Right hindlimb (tissue), 1 donor: ENCODE measurements around the gene ZMIZ1.
"Not testable (repeated sequence)": the region's sequence is repeated elsewhere in the genome, so short reads cannot be mapped to it uniquely, and the experiment has no call there.

Experiments
- DNase-seq: peaks from one replicate; pipeline ENCODE4 v3.0.0-alpha.2; 2018

The ZMIZ1 gene

GRCh38 chr10:79332610-79333315 lies 264.0 kb downstream of the ZMIZ1 start:
- not testable (repeated sequence) for DNase-seq

- DNase-seq = no peak
Measured at GRCh38 chr10:79333513-79333912, 264.7 kb downstream of the ZMIZ1 start.

- no peak for DNase-seq
Measured at GRCh38 chr10:79334573-79334972, 265.8 kb downstream of the ZMIZ1 start.

- no peak for DNase-seq
Measured at GRCh38 chr10:79335094-79335469, 266.3 kb downstream of the ZMIZ1 start.

- DNase-seq = no peak
Measured at GRCh38 chr10:79335470-79336235, 266.9 kb downstream of the ZMIZ1 start.

DNA sequence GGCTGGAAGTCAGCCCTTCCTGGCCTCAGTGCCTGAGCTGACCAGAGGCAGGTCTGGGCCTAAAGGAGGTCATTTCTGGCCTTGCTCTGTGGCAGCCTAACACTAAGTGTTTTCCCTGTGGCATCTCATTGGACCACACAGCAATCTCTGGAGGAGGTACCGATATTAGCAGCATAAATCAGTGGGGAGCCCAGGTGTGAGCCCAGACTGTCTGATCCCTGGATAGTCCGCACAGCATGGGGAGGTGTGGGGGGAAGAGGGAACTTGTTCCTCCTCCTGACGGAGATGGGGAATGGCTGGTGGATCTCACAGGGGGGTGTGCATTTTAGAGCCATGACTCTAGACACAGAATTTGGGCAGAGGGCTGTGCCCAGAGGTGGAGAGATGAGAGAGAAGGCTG lies 267.5 kb downstream of the ZMIZ1 start:
- DNase-seq = no peak

GRCh38 chr10:79336739-79337138 lies 268.0 kb downstream of the ZMIZ1 start:
- no peak for DNase-seq

- DNase-seq = not testable (repeated sequence)
Measured at GRCh38 chr10:79337783-79338469, 269.2 kb downstream of the ZMIZ1 start.

GRCh38 chr10:79339266-79339665 lies 270.5 kb downstream of the ZMIZ1 start:
- DNase-seq = no peak

GRCh38 chr10:79340646-79341244 lies 272.0 kb downstream of the ZMIZ1 start:
- no peak for DNase-seq

- no peak for DNase-seq
Measured at GRCh38 chr10:79342295-79342761, 273.6 kb downstream of the ZMIZ1 start.

- DNase-seq = no peak
Measured at GRCh38 chr10:79342811-79343561, 274.2 kb downstream of the ZMIZ1 start.

- no peak for DNase-seq
Measured at GRCh38 chr10:79344502-79345195, 275.9 kb downstream of the ZMIZ1 start.

GRCh38 chr10:79345241-79346011 lies 276.7 kb downstream of the ZMIZ1 start:
- DNase-seq = no peak

DNA sequence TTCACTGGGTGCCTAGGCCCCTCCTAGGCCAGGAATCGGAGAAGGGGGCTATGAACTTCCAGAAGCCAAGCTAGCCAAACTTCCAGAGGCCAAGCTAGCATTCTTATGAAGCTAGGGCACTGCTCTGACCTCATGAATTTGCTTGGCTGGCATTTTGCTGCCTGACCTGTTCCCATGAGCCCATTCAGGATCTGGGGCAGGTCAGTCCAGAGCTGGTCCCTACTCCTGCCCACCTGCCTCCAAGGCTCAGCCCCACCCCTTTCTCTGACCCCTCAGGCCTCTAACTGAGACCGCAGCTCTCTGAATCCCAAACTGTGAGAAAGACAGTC lies 277.2 kb downstream of the ZMIZ1 start:
- DNase-seq = no peak

DNA sequence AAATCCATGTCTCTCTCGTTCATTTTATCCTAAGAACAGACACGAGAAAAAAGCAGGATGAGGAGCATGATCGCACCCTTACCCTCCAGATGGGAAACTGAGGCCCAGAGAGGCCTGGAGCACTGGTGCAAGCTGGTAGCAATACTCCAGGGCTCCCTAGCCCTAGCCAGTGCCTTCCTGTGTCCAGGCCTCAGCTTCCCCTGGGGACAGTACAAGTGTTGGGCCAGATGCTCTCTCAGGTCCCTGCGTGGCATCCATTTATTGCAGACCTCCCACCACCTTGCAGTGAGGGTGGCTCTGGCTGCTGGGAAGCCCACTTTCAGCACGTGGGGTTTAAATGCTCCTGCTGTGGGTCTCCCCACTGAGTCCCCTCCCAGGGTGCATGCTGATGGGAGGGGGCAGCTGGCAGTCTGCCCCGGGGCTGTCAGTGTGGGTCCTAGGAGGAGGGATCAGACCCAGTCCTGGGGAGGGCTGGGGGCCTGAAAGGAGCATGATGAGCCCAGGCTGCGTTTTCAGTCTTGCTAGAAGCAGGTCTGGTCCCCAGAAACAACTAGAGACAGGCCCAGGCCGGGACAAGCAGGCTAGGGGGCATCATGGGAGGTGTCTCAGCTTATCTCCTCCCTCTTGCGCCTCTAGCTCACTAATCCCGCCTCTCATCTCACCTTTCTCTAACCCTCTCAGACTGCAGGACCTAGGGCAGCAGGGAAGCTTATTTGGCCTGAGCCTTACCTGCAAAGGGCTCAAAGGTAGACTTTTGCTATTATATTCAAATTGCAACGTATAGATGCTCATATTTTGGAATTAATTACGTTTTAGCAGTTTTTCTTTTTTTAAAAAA lies 277.8 kb downstream of the ZMIZ1 start:
- no peak for DNase-seq

GRCh38 chr10:79347226-79347893 lies 278.6 kb downstream of the ZMIZ1 start, which contains the start of gene PPIF:
Gene PPIF (plus strand): TSS chr10:79347469. CDS start chr10:79347549, 80 bp downstream.
- DNase-seq = peak; percentile 95

- peak; percentile 69 for DNase-seq
Measured at GRCh38 chr10:79347894-79348639, 279.3 kb downstream of the ZMIZ1 start.

GRCh38 chr10:79348640-79348988 lies 279.8 kb downstream of the ZMIZ1 start:
- DNase-seq = no peak
